ENCODE measurements around the gene EMP1. TPM values are rescaled to one million over a fixed set of nuclear protein-coding genes. Genes with fewer than 3 reads are reported as not detected.

Gene EMP1
- total RNA-seq, 1 experiment from 2014 or later: 0.63 TPM

DNA sequence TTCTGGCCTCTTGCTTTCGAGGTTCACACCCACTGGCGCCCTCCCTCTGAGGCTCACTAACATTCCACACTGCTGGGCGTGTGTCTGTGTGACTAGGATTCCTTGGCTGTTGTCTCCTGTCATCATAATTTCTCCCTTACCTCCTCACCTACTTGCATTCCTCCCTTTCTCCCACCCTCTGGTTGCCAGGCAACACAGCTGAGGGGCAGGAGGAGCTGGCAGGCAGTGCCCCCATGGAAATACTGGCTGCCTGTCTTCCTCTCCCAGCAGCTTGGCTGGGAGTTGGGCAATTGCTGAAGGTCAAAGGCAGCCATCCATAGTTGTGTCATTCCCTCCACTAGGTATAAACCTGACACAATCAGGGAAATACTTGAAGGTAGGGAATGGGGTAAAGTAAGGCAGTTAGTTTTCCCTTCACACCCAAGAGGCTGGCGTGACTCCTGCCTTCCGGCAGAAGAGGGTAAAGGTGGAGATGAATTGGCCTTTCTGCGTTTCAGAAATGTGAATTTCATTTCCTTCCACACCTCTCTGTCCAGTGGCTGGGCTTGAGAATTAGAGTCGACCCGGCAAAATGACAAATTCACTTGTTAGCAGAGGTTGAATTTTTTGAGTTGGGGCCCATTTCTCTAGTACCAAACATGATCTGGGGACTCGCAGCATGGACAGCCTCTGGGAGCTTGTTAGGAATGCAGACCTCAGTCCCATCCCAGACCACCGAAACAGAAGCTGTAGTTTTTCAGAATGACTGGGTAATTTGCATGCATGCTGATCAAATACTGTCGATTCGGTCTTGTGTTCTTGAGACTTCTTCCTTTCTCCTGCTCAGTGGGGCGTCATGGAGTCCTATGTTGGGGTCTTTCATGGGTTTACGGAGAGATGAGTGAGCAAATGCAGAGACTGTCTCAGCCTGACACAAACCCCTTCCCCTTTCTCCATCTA, 24.3 kb upstream of the EMP1 start:
- Histone ChIP-seq H2BK12ac (ENCODE audit: insufficient read length, low read depth, low read length) (no peak overlapping the region), H3K79me2 (ENCODE audit: insufficient read depth, low read length) (no peaks in the 10 kb centered on the region), H2BK15ac (ENCODE audit: low read depth, low read length) (no peak overlapping the region), H4K5ac (ENCODE audit: insufficient read length, low read depth, low read length) (no peak overlapping the region), H2AK5ac (ENCODE audit: insufficient read length, low read length) (no peak overlapping the region), H3K9me3 (ENCODE audit: control insufficient read depth, low read depth, low read length) (no peaks in the 10 kb centered on the region), H2BK120ac (ENCODE audit: low read depth, low read length, poor library complexity, severe bottlenecking) (no peak overlapping the region), H3K4me2 (ENCODE audit: insufficient read depth, insufficient read length, low read length) (no peak overlapping the region), H4K8ac (replicated peaks; ENCODE audit: insufficient read length, low read depth, low read length) (no peak overlapping the region), H3K18ac (ENCODE audit: insufficient read length, low read depth, low read length) (no peak overlapping the region), H3K9ac (ENCODE audit: extremely low read depth, insufficient read length, low read length) (no peak overlapping the region), H2BK5ac (ENCODE audit: insufficient read length, low read length) (no peak overlapping the region), H2AFZ (ENCODE audit: low read length) (no peak overlapping the region), H3K56ac (ENCODE audit: insufficient read length, low read depth, low read length) (no peak overlapping the region), H2BK20ac (ENCODE audit: low read depth, low read length, poor library complexity, severe bottlenecking) (no peak overlapping the region), H3K23ac (ENCODE audit: insufficient read length, low read depth, low read length) (no peak overlapping the region), H3K23me2 (ENCODE audit: insufficient read length, low read depth, low read length, poor library complexity, severe bottlenecking) (no peaks in the 10 kb centered on the region), H3T11ph (ENCODE audit: low read length) (no peak overlapping the region), H4K20me1 (ENCODE audit: control insufficient read depth, insufficient read depth, insufficient read length) (no peaks in the 10 kb centered on the region), H3K4ac (ENCODE audit: low read depth, low read length) (no peak overlapping the region), H3K14ac (ENCODE audit: insufficient read depth, low read length) (no peak overlapping the region), H3K27ac (ENCODE audit: insufficient read length, low read depth, low read length) (no peak overlapping the region), H4K91ac (ENCODE audit: insufficient read length, low read depth, low read length) (no peak overlapping the region), H3K79me1 (ENCODE audit: insufficient read depth, low read depth, low read length, poor library complexity, severe bottlenecking) (no peaks in the 10 kb centered on the region), H3K27me3 (ENCODE audit: insufficient read depth, low read length) (no peaks in the 10 kb centered on the region; the same call in 1 of the 2 replicates), H3K4me1 (ENCODE audit: insufficient read depth, low read length) (peaks cover 8% of the 10 kb centered on the region; the same call in 1 of the 2 replicates)
- Mint-ChIP-seq H3K27ac (no peak overlapping the region), H3K4me1 (peaks cover 30 to 34% of the 10 kb centered on the region in 2 experiments), H3K9me3 (peaks cover 0 to 3% of the 10 kb centered on the region in 2 experiments; a peak in 1 of 5 replicates), H3K27me3 (ENCODE audit: low read depth) (no peaks in the 10 kb centered on the region), H3K4me3 (no peak overlapping the region), H3K36me3 (ENCODE audit: insufficient read depth in 1 of 3, low read depth in 3 of 3) (no peaks in the 10 kb centered on the region)
- peak; percentile 81 for DNase-seq
- TF ChIP-seq, protein P1, sequence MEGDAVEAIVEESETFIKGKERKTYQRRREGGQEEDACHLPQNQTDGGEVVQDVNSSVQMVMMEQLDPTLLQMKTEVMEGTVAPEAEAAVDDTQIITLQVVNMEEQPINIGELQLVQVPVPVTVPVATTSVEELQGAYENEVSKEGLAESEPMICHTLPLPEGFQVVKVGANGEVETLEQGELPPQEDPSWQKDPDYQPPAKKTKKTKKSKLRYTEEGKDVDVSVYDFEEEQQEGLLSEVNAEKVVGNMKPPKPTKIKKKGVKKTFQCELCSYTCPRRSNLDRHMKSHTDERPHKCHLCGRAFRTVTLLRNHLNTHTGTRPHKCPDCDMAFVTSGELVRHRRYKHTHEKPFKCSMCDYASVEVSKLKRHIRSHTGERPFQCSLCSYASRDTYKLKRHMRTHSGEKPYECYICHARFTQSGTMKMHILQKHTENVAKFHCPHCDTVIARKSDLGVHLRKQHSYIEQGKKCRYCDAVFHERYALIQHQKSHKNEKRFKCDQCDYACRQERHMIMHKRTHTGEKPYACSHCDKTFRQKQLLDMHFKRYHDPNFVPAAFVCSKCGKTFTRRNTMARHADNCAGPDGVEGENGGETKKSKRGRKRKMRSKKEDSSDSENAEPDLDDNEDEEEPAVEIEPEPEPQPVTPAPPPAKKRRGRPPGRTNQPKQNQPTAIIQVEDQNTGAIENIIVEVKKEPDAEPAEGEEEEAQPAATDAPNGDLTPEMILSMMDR (conservative IDR thresholded peaks at IDR 0.05): no peak
- no CpG with 5 or more reads among the region's 14 CpGs for WGBS (ENCODE audit: extremely low coverage, insufficient read length, low lambda C conversion rate)

All from H9 (cell line).